Astrocyte (in vitro differentiated cells and primary cell): Measurements from ENCODE around the gene ADAMTS12. TPM values are rescaled to one million over a fixed set of nuclear protein-coding genes. Genes with fewer than 3 reads are reported as not detected.

Experiments
- DNase-seq: peaks from one replicate; pipeline ENCODE4 v3.0.0-alpha.2; 2010; ENCODE audit warnings: low read depth
- FAIRE-seq: peaks from 2 replicates; lab custom pipeline; 2011; peaks lifted over from hg19 to GRCh38; lab: Jason Lieb, UNC
- H2AFZ ChIP-seq: 2 replicates; pipeline ENCODE4 v1.6.0; 2012; ENCODE audit warnings: low read depth, low read length, inconsistent platforms
- H3K27ac ChIP-seq: 2 replicates; pipeline ENCODE4 v1.5.1; 2011; ENCODE audit warnings: low read depth, low read length, inconsistent platforms
- H3K27me3 ChIP-seq: 2 replicates; pipeline ENCODE4 v1.6.0; 2011; ENCODE audit warnings: low read length, inconsistent platforms; ENCODE audit not compliant: insufficient read depth
- H3K36me3 ChIP-seq: 2 replicates; pipeline ENCODE4 v1.5.1; 2011; ENCODE audit warnings: low read length, inconsistent platforms; ENCODE audit not compliant: insufficient read depth
- H3K4me1 ChIP-seq: 2 replicates; pipeline ENCODE4 v1.5.1; 2011; ENCODE audit warnings: low read length, inconsistent platforms; ENCODE audit not compliant: insufficient read depth
- H3K4me2 ChIP-seq: 2 replicates; pipeline ENCODE4 v1.6.0; 2012; ENCODE audit warnings: low read length, inconsistent platforms
- H3K4me3 ChIP-seq: 2 replicates; pipeline ENCODE4 v1.5.1; 2011; ENCODE audit warnings: low read depth, mild to moderate bottlenecking, low read length, inconsistent platforms; ENCODE audit not compliant: insufficient read depth
- H3K79me2 ChIP-seq: 2 replicates; pipeline ENCODE4 v1.6.0; 2012; ENCODE audit warnings: mild to moderate bottlenecking, low read length, inconsistent platforms; ENCODE audit not compliant: insufficient read depth
- H3K9ac ChIP-seq: 2 replicates; pipeline ENCODE4 v1.6.0; 2012; ENCODE audit warnings: mild to moderate bottlenecking, low read length, inconsistent platforms
- H3K9me3 ChIP-seq: 2 replicates; pipeline ENCODE4 v1.5.1; 2012; ENCODE audit warnings: low read depth, mild to moderate bottlenecking, low read length, inconsistent platforms; ENCODE audit not compliant: insufficient read depth
- H4K20me1 ChIP-seq: 2 replicates; pipeline ENCODE4 v1.6.0; 2012; ENCODE audit warnings: low read length, inconsistent platforms; ENCODE audit not compliant: insufficient read depth
- H3K27ac Mint-ChIP-seq: one replicate; pipeline ENCODE4 v1.8.0; 2021; ENCODE audit warnings: mild to moderate bottlenecking, mixed read lengths; ENCODE audit not compliant: unreplicated experiment
- H3K27me3 Mint-ChIP-seq: one replicate; pipeline ENCODE4 v1.8.0; 2021; ENCODE audit warnings: low read depth, mixed read lengths; ENCODE audit not compliant: unreplicated experiment
- H3K36me3 Mint-ChIP-seq: one replicate; pipeline ENCODE4 v1.8.0; 2021; ENCODE audit warnings: low read depth, mixed read lengths; ENCODE audit not compliant: unreplicated experiment
- H3K4me1 Mint-ChIP-seq: one replicate; pipeline ENCODE4 v1.8.0; 2021; ENCODE audit warnings: low read depth, mixed read lengths; ENCODE audit not compliant: unreplicated experiment
- H3K4me3 Mint-ChIP-seq: one replicate; pipeline ENCODE4 v1.8.0; 2021; ENCODE audit warnings: mild to moderate bottlenecking, moderate library complexity, mixed read lengths; ENCODE audit not compliant: unreplicated experiment
- H3K9me3 Mint-ChIP-seq: one replicate; pipeline ENCODE4 v1.8.0; 2021; ENCODE audit warnings: mild to moderate bottlenecking, mixed read lengths; ENCODE audit not compliant: unreplicated experiment
- CTCF ChIP-seq: IDR thresholded peaks from 2 replicates; pipeline ENCODE4 v1.5.1; 2011; ENCODE audit warnings: low read depth, mild to moderate bottlenecking, inconsistent platforms, low read length, moderate library complexity; ENCODE audit not compliant: insufficient read depth
- EZH2 ChIP-seq: IDR thresholded peaks from 2 replicates; pipeline ENCODE4 v1.6.1; 2012; ENCODE audit warnings: mild to moderate bottlenecking, low read length, inconsistent platforms; ENCODE audit not compliant: insufficient read depth
- total RNA-seq: library from RNA; stranded (reverse); gene quantifications from 2 replicates; pipeline ENCODE4 v1.2.1, GENCODE V29; 2021

The ADAMTS12 gene
- total RNA-seq, 1 donor from 2014 or later: 156 TPM

GRCh38 chr5:33711094-33711679 is 180.6 kb downstream of the ADAMTS12 start:
- H3K36me3 Mint-ChIP-seq: peaks cover 33% of the 10 kb centered on the region
- no peak overlapping the region for H3K4me3 Mint-ChIP-seq
- H3K9me3 Mint-ChIP-seq: peaks cover 23% of the 10 kb centered on the region
- no peak overlapping the region for H3K27ac Mint-ChIP-seq
- Histone ChIP-seq H4K20me1 (no peaks in the 10 kb centered on the region), H3K4me3 (no peak overlapping the region), H3K79me2 (peaks cover 4% of the 10 kb centered on the region), H3K27me3 (no peaks in the 10 kb centered on the region), H2AFZ (no peak overlapping the region), H3K4me2 (no peak overlapping the region), H3K9me3 (no peaks in the 10 kb centered on the region), H3K27ac (no peak overlapping the region), H3K36me3 (peaks cover 3% of the 10 kb centered on the region), H3K4me1 (no peaks in the 10 kb centered on the region), H3K9ac (no peak overlapping the region)
- TF ChIP-seq EZH2 (no peak), CTCF (no peak)
- no peaks in the 10 kb centered on the region for H3K27me3 Mint-ChIP-seq
- DNase-seq: no peak
- no peak for FAIRE-seq
- H3K4me1 Mint-ChIP-seq: no peaks in the 10 kb centered on the region

- Histone ChIP-seq H3K4me1 (peaks cover 9% of the 10 kb centered on the region), H4K20me1 (no peaks in the 10 kb centered on the region), H3K27me3 (no peaks in the 10 kb centered on the region), H3K4me3 (no peak overlapping the region), H3K9ac (no peak overlapping the region), H3K79me2 (peaks cover 23% of the 10 kb centered on the region), H2AFZ (no peak overlapping the region), H3K4me2 (no peak overlapping the region), H3K36me3 (no peaks in the 10 kb centered on the region), H3K9me3 (no peaks in the 10 kb centered on the region), H3K27ac (no peak overlapping the region)
- DNase-seq: no peak
- Mint-ChIP-seq H3K27me3 (no peaks in the 10 kb centered on the region), H3K36me3 (peaks cover 14% of the 10 kb centered on the region), H3K4me3 (no peak overlapping the region), H3K9me3 (peaks cover 11% of the 10 kb centered on the region), H3K4me1 (peaks cover 16% of the 10 kb centered on the region), H3K27ac (no peak overlapping the region)
- FAIRE-seq: no peak
- TF ChIP-seq EZH2: no peak
- TF ChIP-seq CTCF: no peak
Observed at GRCh38 chr5:33702867-33703266, 188.9 kb downstream of the ADAMTS12 start.

- Mint-ChIP-seq H3K27ac (no peak overlapping the region), H3K36me3 (peaks cover 12% of the 10 kb centered on the region), H3K27me3 (no peaks in the 10 kb centered on the region), H3K4me3 (no peak overlapping the region), H3K9me3 (peaks cover 7% of the 10 kb centered on the region), H3K4me1 (peaks cover 22% of the 10 kb centered on the region)
- no peak overlapping the region for H3K9ac ChIP-seq
- DNase-seq: no peak
- no peak for FAIRE-seq
- TF ChIP-seq CTCF (no peak), EZH2 (no peak)
- no peaks in the 10 kb centered on the region for H3K27me3 ChIP-seq
- H3K4me2 ChIP-seq: no peak overlapping the region
- peaks cover 9% of the 10 kb centered on the region for H3K4me1 ChIP-seq
- no peak overlapping the region for H3K27ac ChIP-seq
- peaks cover 25% of the 10 kb centered on the region for H3K79me2 ChIP-seq
- no peak overlapping the region for H2AFZ ChIP-seq
- H3K4me3 ChIP-seq: no peak overlapping the region
- H3K9me3 ChIP-seq: no peaks in the 10 kb centered on the region
- H4K20me1 ChIP-seq: no peaks in the 10 kb centered on the region
- H3K36me3 ChIP-seq: no peaks in the 10 kb centered on the region
Observed at GRCh38 chr5:33701951-33702350, 189.8 kb downstream of the ADAMTS12 start.
